Measurements from ENCODE around the gene AMZ2.
"Not testable (repeated sequence)": the region's sequence is repeated elsewhere in the genome, so short reads cannot be mapped to it uniquely, and the experiment has no call there.

- TF ChIP-seq CTCF (conservative IDR thresholded peaks at IDR 0.05); EZH2 (IDR thresholded peaks at IDR 0.05; ENCODE audit: low read depth): not testable (repeated sequence)
Observed at GRCh38 chr17:68258890-68259647, 11.2 kb downstream of the AMZ2 start.
